Germinal center (tissue), 1 donor: ENCODE results near the gene RALGAPA1.
"Not testable (repeated sequence)": the region's sequence is repeated elsewhere in the genome, so short reads cannot be mapped to it uniquely, and the experiment has no call there.

Experiments
- DNase-seq: peaks from one replicate; pipeline ENCODE4 v3.0.0; 2012; ENCODE audit warnings: mixed read lengths, low spot score

The RALGAPA1 gene

DNA sequence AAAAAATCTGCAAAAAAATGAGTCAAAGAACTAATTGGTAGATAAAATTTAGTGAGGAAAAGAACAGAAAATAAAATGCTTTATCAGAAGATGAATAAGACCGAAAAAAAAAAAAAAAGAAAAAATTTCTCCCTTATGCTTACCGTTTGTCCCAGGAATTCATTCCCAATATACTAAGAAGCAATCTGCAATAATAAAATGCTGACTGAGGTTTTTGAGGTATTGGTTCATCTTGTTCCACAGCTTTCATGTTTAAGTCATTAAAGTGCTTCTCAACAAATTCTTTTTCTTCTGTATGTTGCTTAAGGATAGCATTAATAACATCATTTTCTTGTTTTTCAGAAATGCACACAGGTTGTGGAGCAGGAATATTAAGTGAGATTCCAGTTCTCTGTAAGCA is 182.1 kb downstream of the RALGAPA1 start:
- DNase-seq, result not testable (repeated sequence)

DNA sequence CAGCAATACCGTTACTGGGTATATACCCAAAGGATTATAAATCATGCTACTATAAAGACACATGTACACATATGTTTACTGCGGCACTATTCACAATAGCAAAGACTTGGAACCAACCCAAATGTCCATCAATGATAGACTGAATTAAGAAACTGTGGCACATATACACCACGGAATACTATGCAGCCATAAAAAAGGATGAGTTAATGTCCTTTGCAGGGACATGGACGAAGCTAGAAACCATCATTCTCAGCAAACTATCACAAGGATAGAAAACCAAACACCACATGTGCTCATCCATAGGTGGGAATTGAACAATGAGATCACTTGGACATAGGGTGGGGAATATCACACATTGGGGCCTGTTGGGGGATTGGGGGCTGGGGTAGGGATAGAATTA is 187.1 kb downstream of the RALGAPA1 start:
- DNase-seq, result not testable (repeated sequence)

GRCh38 chr14:35619998-35620397 is 189.1 kb downstream of the RALGAPA1 start:
- not testable (repeated sequence) for DNase-seq

DNA sequence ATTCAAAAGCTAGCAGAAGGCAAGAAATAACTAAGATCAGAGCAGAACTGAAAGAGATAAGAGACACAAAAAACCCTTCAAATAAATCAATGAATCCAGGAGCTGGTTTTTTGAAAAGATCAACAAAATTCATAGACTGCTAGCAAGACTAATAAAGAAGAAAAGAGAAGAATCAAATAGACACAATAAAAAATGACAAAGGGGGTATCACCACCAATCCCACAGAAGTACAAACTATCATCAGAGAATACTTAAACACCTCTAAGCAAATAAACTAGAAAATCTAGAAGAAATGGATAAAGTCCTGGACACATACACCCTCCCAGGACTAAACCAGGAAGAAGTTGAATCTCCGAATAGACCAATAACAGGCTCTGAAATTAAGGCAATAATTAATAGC is 189.6 kb downstream of the RALGAPA1 start:
- not testable (repeated sequence) for DNase-seq

- DNase-seq, result no peak
Measured at GRCh38 chr14:35617500-35617899, 191.6 kb downstream of the RALGAPA1 start.

DNA sequence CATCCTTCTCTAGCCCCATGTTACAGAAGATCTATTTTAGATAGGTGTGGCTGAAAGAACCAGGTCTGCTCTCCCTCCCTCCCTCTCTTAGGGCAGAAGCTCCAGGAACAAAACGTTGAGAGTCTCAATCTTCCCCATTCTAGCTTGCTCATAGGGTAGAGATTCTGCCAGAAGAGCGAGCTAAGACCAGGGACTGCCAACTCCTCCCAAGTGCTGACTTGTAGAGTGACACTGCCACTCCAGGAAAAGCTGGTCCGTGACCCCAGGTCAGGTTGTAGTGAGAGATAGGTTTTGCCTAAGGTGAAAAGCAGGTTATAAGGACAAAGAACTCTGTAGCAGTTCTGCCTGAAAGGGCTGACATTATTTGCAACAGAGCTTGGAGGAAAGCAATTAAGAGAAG is 201.7 kb downstream of the RALGAPA1 start:
- DNase-seq, result no peak

GRCh38 chr14:35600253-35600652 is 208.8 kb downstream of the RALGAPA1 start:
- no peak for DNase-seq

GRCh38 chr14:35594616-35595015 is 214.5 kb downstream of the RALGAPA1 start:
- DNase-seq, result no peak

DNA sequence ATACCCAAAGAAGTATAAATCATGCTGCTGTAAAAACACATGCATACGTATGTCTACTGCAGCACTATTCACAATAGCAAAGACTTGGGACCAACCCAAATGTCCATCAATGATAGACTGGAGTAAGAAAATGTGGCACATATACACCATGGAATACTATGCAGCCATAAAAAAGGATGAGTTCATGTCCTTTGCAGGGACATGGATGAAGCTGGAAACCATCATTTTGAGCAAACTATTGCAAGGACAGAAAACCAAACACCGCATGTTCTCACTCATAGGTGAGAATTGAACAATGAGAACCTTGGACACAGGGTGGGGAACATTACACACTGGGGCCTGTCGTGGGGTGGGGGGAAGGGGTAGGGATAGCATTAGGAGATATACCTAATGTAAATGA is 221.7 kb downstream of the RALGAPA1 start:
- DNase-seq, result not testable (repeated sequence)

DNA sequence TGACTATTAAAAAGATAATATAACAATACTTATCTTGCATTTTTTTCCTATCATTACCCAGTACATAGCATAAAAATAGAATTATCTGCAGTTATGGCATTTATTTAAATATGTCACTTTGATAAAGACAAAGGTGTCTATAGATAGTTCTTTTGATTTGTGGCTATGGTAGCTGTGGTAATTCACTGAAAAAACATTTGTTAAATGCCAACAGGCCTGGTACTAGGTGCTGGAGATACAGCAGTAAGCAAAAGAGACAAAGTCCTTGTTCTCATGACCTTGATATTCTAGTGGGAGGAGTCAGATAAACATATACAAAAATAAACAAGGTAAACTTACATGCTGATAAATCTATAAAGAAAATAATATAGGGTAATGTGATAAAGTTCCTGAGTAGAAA is 230.5 kb downstream of the RALGAPA1 start:
- no peak for DNase-seq

DNA sequence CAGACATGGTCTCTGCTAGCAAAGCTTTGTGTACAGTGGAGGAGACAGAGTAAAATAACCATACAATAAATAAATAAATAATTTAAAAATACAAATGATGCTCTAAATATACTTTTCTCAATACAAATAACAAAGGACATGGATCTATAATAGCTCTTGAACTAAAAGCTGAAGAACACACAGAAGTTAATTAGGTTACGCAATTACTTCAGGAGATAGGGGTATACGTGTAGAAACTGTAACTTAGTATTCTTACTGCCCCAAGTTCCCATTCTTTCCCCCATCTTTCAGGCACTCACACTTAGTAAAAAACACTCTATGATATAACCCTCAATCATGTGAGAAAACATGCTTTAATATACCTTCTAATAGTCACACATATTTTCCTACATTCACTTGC is 231.0 kb downstream of the RALGAPA1 start:
- no peak for DNase-seq

DNA sequence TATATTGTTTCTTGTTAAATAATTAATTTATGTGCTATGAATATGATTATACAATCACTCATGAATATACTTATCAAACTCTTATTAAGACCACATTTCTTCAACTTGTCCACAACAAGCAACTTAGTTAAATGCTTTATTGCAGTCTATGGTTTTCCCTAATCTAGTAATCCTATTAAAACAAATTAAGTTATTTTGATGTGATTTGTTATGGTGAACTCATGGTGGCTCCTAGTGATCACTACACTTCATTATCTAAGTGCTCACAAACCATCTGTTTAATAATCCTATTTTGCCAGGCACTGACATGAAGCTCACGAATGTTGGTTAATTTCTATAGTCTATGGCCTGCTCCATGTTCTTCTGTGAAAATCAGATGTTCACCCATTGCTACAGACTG is 232.2 kb downstream of the RALGAPA1 start:
- DNase-seq, result no peak

DNA sequence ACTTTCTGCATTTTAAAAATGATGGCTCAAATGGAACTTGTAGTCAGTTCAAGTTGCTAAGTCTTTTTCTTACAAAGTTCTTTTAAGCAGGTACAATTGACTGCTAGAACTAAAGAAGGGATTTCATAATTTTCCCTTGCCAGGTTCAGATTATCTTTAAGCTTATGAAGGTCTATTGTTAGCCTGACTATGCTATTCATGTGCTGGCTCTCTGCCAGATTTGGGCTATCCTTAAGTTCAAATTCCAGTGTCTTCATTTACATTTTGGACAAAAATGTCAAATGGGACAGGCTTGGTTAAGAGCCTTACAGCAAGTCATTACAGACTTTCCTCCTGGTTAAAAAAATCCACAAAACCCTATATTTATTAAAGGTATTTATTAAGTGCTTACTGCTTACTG is 232.8 kb downstream of the RALGAPA1 start:
- no peak for DNase-seq

DNA sequence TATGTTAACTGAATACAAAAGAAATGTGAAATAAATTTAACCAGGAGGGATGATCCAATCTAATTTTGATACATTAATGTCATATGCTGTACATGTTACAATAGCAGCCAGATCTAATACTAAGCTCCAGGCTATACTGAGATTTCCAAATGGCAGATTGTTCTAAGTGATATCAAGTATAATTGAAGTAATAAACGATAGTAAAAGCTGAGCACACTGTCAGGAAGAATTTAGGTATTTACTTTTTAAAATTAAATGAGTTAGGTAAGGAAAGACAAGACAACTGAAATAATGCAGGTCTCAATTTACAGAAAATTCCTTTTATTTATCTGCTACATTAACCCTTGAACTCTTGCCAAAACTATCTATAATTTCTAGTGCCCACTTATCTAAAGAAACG is 235.2 kb downstream of the RALGAPA1 start:
- DNase-seq, result no peak

GRCh38 chr14:35571598-35571997 is 237.5 kb downstream of the RALGAPA1 start:
- no peak for DNase-seq

GRCh38 chr14:35565871-35566464 is 243.1 kb downstream of the RALGAPA1 start:
- no peak for DNase-seq

GRCh38 chr14:35558680-35559079 is 250.4 kb downstream of the RALGAPA1 start:
- no peak for DNase-seq

- no peak for DNase-seq
Measured at GRCh38 chr14:35557221-35557747, 251.8 kb downstream of the RALGAPA1 start.

DNA sequence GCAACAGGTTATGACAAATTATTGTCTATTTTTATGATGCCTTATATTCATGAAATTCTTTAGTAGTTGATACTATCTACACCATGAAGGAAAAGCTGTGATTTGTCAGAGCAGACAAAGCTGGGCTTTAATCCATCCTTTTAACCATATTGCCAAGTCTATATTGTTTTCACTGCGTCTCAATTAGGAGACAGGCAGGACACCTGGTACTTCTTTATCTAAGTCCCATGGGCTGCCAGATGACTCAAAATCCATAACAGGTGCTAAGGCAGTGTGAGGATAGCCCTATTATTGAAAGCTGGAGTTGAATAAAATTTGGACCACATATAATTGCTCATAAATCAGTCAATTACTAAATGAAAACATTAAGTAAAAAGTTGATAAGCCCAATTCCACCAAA is 252.5 kb downstream of the RALGAPA1 start:
- no peak for DNase-seq

DNA sequence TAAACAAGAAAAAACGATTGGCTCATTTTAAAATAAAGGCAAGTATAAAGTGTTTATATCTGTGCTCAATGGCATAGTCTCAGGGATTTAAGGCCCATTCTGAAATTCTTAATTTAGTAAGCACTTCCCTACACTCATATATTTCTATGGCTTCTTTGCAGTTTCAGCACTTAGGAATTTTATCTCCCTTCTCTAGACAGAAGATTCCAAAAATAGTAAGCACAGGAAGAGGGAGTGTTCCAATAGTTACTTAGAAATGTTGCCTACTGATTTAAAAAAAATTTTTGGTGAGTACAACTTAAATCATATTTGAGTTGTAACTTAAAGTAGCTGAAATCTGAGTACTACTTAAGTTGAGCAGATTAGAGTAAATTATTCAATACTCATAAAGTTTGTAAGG is 255.3 kb downstream of the RALGAPA1 start:
- no peak for DNase-seq

GRCh38 chr14:35551081-35551480 is 258.0 kb downstream of the RALGAPA1 start:
- DNase-seq, result no peak

- DNase-seq, result no peak
Measured at GRCh38 chr14:35549551-35549950, 259.5 kb downstream of the RALGAPA1 start.

GRCh38 chr14:35543006-35543405 is 266.1 kb downstream of the RALGAPA1 start:
- no peak for DNase-seq

GRCh38 chr14:35539969-35540368 is 269.1 kb downstream of the RALGAPA1 start:
- no peak for DNase-seq
